ENCODE measurements around the gene ZNF423.

GRCh38 chr16:49896447-49896964 lies 40.6 kb upstream of the ZNF423 start:
- TF ChIP-seq CTCF (IDR thresholded peaks at IDR 0.05) (no peak), POLR2A (IDR thresholded peaks at IDR 0.05) (no peak)

Data from Peyer's patch (tissue), 4 donors.